ENCODE measurements around the gene PRELID1.

PRELID1 gene

DNA sequence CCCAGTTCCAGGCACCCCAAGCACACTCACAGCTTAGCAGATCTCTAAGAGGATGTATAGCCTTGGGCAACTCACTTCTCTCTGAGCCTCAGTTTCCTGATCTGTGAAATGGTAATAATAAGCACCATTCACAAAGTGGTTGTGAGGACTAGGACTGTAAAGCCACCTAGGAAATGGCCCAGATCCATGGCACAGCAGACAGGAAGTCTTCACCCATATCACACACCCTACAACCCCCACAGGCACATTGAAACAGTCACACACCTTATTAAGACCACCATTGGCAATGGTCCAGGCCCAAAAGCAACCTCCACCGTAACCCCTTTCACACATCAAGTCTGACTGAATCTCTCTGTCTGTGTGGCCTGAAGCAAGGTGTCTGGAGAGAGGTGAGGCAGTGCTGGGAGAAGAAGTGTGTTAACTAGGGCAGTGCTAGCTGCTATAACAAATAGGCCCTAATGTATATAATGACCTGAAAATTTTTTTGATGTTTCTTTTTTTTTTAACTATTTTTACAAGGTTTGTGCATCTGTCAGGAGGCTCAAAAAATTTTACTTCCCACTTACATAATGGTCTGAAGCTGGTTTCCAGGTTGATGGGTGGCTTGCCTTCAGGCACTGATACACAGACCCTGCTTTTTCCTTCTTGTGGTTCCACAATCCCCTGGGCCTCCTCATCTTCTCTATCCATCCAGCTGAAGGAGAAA, 51.7 kb downstream of the PRELID1 start:
- DNase-seq (ENCODE audit: low read depth in 1 of 2, low spot score in 1 of 2), result no peak
- Histone ChIP-seq H3K27ac (replicated peaks) (no peak overlapping the region), H3K27me3 (ENCODE audit: insufficient read depth, poor library complexity, severe bottlenecking) (no peaks in the 10 kb centered on the region), H3K4me3 (replicated peaks; ENCODE audit: insufficient read depth, low read length) (no peak overlapping the region)
- TF ChIP-seq GABPA (IDR thresholded peaks at IDR 0.05; ENCODE audit: low read depth) (no peak), REST (IDR thresholded peaks at IDR 0.05; ENCODE audit: insufficient replicate concordance, low read depth) (no peak), POLR2AphosphoS5 (IDR thresholded peaks at IDR 0.05; ENCODE audit: low read depth) (no peak), SPI1 (IDR thresholded peaks at IDR 0.05; ENCODE audit: borderline replicate concordance, low read depth) (no peak)
- TF ChIP-seq, protein P1, sequence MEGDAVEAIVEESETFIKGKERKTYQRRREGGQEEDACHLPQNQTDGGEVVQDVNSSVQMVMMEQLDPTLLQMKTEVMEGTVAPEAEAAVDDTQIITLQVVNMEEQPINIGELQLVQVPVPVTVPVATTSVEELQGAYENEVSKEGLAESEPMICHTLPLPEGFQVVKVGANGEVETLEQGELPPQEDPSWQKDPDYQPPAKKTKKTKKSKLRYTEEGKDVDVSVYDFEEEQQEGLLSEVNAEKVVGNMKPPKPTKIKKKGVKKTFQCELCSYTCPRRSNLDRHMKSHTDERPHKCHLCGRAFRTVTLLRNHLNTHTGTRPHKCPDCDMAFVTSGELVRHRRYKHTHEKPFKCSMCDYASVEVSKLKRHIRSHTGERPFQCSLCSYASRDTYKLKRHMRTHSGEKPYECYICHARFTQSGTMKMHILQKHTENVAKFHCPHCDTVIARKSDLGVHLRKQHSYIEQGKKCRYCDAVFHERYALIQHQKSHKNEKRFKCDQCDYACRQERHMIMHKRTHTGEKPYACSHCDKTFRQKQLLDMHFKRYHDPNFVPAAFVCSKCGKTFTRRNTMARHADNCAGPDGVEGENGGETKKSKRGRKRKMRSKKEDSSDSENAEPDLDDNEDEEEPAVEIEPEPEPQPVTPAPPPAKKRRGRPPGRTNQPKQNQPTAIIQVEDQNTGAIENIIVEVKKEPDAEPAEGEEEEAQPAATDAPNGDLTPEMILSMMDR (IDR thresholded peaks at IDR 0.05; ENCODE audit: insufficient read depth, low read length), result no peak

DNA sequence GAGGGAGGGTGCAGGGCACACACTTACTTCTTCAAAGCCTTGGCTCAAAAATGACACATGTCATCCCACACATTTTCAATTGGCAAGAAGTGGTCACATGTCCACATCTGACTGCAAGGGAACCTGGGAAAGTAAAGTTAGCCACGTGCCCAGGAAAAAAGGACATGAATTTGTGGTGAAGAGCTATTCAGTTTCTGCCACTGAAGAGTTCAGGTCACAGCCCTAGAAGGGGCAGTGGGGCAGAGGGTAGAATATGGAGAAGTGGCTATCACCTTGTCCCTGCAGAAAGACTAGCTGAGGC, 52.2 kb downstream of the PRELID1 start:
- no peak overlapping the region for H3K4me3 ChIP-seq (replicated peaks; ENCODE audit: insufficient read depth, low read length)
- DNase-seq (ENCODE audit: low read depth in 1 of 2, low spot score in 1 of 2), result peak; percentile 55 to 62
- no peaks in the 10 kb centered on the region for H3K27me3 ChIP-seq (ENCODE audit: insufficient read depth, poor library complexity, severe bottlenecking)
- no peak overlapping the region for H3K27ac ChIP-seq (replicated peaks)
- TF ChIP-seq POLR2AphosphoS5 (IDR thresholded peaks at IDR 0.05; ENCODE audit: low read depth) (no peak), REST (IDR thresholded peaks at IDR 0.05; ENCODE audit: insufficient replicate concordance, low read depth) (no peak), SPI1 (IDR thresholded peaks at IDR 0.05; ENCODE audit: borderline replicate concordance, low read depth) (no peak), GABPA (IDR thresholded peaks at IDR 0.05; ENCODE audit: low read depth) (no peak)
- TF ChIP-seq, protein P1 (IDR thresholded peaks at IDR 0.05; ENCODE audit: insufficient read depth, low read length), result no peak
